Left renal cortex interstitium (tissue), 4 donors: ENCODE data around the gene CAPNS1. TPM values are rescaled to one million over a fixed set of nuclear protein-coding genes. Genes with fewer than 3 reads are reported as not detected.

Experiments
- polyA plus RNA-seq, 4 donors: library from polyadenylated mRNA; unstranded; fragments of 120-200 nt; gene quantifications; one replicate each; pipeline ENCODE4 v1.2.1, GENCODE V29; 2013; ENCODE audit not compliant: insufficient read length in 4 of 4

The CAPNS1 gene
- polyA plus RNA-seq, 4 donors: 503 to 614 (median 583) TPM

Other genes with a start within 250 kb of the CAPNS1 start
- 1 to 10 TPM; 1.3 to 6.0 (median 4.1) TPM for gene NFKBID, start 239.5 kb upstream of the CAPNS1 start, polyA plus RNA-seq
- 1 to 10 TPM; 3.0 to 4.5 (median 3.4) TPM for gene HCST, start 237.5 kb upstream of the CAPNS1 start, polyA plus RNA-seq
- gene TYROBP, start 231.8 kb upstream of the CAPNS1 start, polyA plus RNA-seq: 10 to 100 TPM in 2 of 4 donors, 1 to 10 TPM in 2; 8.2 to 13.5 (median 11.1) TPM
- 10 to 100 TPM in 3 of 4 donors, 1 to 10 TPM in 1; 8.6 to 19.9 (median 14.3) TPM for gene LRFN3, start 203.7 kb upstream of the CAPNS1 start, polyA plus RNA-seq
- gene SDHAF1, start 144.9 kb upstream of the CAPNS1 start, polyA plus RNA-seq: 10 to 100 TPM; 12.4 to 19.8 (median 15.0) TPM
- 10 to 100 TPM; 12.5 to 16.1 (median 13.3) TPM for gene SYNE4, start 131.3 kb upstream of the CAPNS1 start, polyA plus RNA-seq
- gene ALKBH6, start 125.9 kb upstream of the CAPNS1 start, polyA plus RNA-seq: 10 to 100 TPM; 11.8 to 20.5 (median 16.9) TPM
- 10 to 100 TPM; 47.0 to 61.8 (median 57.1) TPM for gene CLIP3, start 107.2 kb upstream of the CAPNS1 start, polyA plus RNA-seq
- 10 to 100 TPM; 10.8 to 16.5 (median 13.4) TPM for gene THAP8, start 85.8 kb upstream of the CAPNS1 start, polyA plus RNA-seq
- gene WDR62, start 85.2 kb upstream of the CAPNS1 start, polyA plus RNA-seq: 1 to 10 TPM; 3.1 to 6.4 (median 5.1) TPM
- under 1 TPM in 1 of 4 donors, not detected in 3; 0.21 TPM for gene OVOL3, start 28.9 kb upstream of the CAPNS1 start, polyA plus RNA-seq
- gene POLR2I, start 25.2 kb upstream of the CAPNS1 start, polyA plus RNA-seq: 10 to 100 TPM; 47.4 to 78.7 (median 53.8) TPM
- 100 to 1,000 TPM; 118 to 158 (median 128) TPM for gene TBCB, start 24.6 kb upstream of the CAPNS1 start, polyA plus RNA-seq
- 10 to 100 TPM; 20.9 to 52.1 (median 31.6) TPM for gene COX7A1, start 12.4 kb downstream of the CAPNS1 start, polyA plus RNA-seq
- 1 to 10 TPM; 6.0 to 7.7 (median 6.4) TPM for gene ZNF565, start 74.6 kb downstream of the CAPNS1 start, polyA plus RNA-seq
- 100 to 1,000 TPM; 113 to 161 (median 129) TPM for gene ZNF146, start 75.0 kb downstream of the CAPNS1 start, polyA plus RNA-seq
- gene ZFP14, start 239.1 kb downstream of the CAPNS1 start, polyA plus RNA-seq: 10 to 100 TPM; 11.4 to 16.5 (median 12.8) TPM